KG1 (cell line): ENCODE data around the gene PDE4C.

Source experiments
- DNase-seq: peaks from one replicate; lab custom pipeline; 2025; lab: John Stamatoyannopoulos, UW

The PDE4C gene

GRCh38 chr19:18225702-18226468, at the start of gene PDE4C:
Gene PDE4C, minus strand, starts transcription at chr19:18226438. Its CDS starts 23 bp downstream, at chr19:18226415.
- DNase-seq, result no peak

GRCh38 chr19:18274781-18275356, 48.6 kb upstream of the PDE4C start:
- no peak for DNase-seq

GRCh38 chr19:18274219-18274780, 48.1 kb upstream of the PDE4C start, which contains the start of gene IQCN:
Gene IQCN, minus strand, starts transcription at chr19:18274452. Its CDS starts 4,974 bp downstream, at chr19:18269478.
- DNase-seq, result no peak

GRCh38 chr19:18273561-18274218, 47.5 kb upstream of the PDE4C start:
- DNase-seq, result no peak

DNA sequence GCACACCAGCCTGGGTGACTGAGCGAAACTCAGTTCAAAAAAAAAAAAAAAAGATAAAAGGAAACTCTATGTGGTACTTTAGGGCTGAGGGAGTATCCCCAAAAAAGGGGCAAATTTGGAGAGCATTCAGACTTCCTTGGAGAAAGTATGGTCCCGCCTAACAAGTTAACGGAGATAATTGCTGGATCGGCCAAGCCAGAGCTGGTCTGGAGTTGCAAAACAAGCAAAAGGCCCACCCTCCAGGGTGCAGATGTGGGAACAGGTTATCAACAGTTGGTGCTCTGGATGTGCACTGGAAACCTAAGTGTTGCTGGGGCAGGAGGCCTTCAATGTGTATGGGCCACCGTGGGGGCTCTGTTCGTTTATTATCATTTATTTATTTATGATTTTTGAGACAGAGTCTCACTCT, 45.2 kb upstream of the PDE4C start:
- no peak for DNase-seq

- no peak for DNase-seq
These were observed 44.1 kb upstream of the PDE4C start for GRCh38 chr19:18270326-18270725.

DNA sequence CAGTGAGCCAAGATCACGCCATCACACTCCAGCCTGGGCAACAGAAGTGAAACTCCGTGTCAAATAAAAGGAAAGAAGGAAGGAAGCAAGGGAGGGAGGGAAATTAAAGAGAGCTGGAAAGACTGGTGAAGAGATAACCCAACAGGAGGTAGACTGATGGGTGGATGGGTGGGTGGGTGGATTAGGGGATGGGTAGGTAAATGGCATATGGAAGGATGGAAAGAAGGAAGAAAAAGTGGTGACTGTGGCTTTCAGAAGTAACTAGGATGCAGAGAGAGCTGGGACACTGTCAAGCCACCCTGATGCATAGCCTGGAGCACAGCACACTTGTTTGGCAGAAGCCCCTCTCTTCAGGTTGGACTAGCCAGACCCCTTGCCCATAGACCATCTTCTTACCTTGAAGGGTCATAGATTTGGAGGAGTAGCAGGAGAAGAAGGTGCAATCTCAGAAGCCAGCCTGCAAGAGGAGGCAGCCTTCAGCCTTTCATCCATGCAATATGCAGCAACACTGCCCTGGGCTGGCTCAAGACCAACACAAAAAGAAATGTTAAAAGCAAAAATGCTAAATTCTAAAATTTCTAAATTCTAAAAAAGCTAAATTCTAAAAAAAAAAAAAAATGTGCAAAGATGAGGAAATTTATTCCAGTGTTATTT, 43.0 kb upstream of the PDE4C start:
- DNase-seq, result no peak

DNA sequence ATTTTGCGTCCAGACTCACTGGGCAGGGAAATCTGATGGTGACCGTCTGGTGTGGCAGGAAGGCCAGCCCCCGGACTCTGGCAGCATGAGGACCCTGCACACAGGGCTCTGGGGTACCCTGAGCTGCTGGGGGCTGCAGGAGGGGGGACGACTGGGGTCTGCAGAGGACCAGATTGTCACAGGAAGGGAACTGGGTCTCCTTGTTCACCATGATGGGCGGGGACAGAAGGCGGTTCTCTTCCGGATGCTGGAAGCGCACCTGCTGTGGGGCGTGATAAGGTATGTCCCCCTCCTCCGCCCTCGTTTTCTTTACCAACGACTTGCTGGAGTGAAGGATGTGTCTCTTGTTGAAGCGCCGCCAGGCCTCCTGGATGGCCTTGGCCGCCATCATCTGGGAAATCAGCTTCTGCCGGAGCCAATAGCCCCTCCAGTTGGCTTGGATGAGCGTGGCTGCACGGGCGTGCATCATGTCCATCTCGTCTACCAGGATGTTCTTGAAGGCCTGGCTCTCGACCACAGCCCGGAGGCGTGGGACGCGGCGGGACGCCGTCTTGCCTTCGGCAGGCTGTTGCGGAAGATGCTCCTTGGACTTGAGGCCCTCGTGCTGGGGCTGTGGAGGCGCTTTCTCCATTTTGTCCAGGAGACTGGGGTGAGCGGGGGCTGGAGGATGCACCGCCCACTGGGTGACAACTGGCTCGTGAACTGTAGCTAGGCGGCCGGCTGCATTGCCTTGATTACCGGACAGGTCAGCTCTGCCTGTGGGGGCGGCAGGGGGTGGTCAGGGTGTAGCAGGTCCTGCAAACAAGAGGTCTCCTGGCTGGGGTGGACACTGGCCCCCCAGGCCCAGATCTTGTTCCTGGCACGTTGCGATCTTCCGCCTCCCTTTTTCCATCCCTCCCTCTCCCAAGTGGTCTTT, 40.8 kb upstream of the PDE4C start:
- no peak for DNase-seq

GRCh38 chr19:18265582-18265981, 39.3 kb upstream of the PDE4C start:
- no peak for DNase-seq

GRCh38 chr19:18264971-18265540, 38.8 kb upstream of the PDE4C start:
- no peak for DNase-seq

DNA sequence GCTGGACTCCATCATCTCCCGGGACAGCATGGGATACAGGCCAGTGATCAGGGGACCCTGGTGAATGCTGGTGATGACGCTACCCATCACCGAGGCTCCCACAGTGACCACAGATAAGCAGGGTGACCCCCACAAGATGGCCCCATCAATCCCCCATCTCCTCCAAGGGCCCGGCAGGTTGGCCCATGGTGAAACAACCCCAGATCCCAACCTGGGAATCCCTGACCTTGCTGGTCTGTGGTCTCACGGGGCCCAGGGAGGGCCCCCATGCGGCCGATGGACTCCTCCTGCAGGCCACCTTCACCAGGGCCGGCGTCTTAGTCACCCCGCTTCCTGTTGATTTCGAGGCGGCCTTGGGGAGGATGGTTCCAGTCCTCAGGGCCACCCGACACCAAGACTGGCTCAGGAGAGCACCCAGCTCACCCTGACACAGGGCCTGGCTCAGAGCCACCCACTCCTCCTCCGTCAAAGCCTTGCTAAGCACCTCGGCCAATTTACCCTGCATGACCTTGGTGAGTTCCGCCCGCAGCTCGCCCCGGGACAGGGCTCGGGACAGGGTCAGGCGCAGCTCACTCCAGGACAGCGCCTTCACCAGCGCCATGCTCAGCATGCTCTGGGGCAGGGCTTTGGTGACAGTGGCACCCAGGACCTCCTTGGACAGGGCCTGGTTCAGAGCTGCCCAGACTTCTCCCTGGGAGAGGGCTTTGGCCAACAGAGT, 38.1 kb upstream of the PDE4C start:
- no peak for DNase-seq

GRCh38 chr19:18263324-18264136, 37.3 kb upstream of the PDE4C start:
- DNase-seq, result no peak

DNA sequence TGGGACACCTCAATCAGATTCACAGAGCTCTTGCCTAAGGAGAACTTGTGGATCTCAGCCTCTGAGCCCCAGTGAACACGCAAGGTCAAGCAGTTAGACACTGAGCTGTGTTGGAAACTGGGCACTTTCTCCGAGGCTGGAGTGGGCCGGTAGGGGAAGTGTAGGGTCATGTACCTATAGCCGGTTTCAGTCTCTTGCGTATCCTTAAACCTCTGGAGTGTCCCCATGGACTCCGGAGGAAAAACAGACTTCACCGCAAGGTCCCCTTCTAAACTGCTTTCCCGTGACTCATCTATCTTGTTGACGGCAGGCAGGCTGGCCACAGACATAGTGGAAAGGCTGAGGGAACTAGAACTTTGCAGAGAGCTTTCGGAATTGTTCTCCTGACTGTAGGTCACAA, 36.7 kb upstream of the PDE4C start:
- DNase-seq, result no peak

GRCh38 chr19:18262144-18262543, 35.9 kb upstream of the PDE4C start:
- no peak for DNase-seq

DNA sequence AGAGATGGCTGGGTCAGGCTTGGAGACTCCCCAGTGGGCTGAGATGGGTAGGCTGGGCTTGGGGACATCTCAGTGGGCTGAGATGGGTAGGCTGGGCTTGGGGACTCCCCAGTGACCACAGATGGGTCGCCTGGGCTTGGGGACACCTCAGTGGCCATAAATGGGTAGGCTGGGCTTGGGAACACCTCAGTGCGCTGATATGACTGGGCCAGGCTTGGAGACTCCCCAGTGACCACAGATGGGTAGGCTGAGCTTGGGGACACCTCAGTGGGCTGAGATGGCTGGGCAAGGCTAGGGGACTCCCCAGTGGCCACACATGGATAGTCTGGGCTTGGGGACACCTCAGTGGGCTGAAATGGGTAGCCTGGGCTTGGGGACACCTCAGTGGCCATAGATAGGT, 35.2 kb upstream of the PDE4C start:
- no peak for DNase-seq

DNA sequence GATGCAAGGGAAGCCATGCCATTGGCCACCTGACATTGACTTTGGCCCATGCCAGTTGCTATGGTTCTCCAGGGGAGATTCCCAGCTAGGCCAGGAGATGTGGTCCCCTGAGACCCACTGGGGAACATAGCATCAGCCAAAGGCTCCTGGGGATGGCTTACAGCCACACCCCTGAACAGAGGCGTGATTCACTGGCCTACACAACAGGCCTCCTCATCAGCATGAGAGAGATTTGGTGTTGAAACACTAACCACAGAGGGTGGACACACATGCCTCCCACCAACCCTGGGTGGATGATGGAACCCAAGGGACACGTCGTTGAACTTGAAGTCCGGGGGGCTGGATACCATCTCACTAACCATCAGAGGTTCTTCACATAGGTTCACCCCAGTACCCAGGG, 33.7 kb upstream of the PDE4C start:
- no peak for DNase-seq

DNA sequence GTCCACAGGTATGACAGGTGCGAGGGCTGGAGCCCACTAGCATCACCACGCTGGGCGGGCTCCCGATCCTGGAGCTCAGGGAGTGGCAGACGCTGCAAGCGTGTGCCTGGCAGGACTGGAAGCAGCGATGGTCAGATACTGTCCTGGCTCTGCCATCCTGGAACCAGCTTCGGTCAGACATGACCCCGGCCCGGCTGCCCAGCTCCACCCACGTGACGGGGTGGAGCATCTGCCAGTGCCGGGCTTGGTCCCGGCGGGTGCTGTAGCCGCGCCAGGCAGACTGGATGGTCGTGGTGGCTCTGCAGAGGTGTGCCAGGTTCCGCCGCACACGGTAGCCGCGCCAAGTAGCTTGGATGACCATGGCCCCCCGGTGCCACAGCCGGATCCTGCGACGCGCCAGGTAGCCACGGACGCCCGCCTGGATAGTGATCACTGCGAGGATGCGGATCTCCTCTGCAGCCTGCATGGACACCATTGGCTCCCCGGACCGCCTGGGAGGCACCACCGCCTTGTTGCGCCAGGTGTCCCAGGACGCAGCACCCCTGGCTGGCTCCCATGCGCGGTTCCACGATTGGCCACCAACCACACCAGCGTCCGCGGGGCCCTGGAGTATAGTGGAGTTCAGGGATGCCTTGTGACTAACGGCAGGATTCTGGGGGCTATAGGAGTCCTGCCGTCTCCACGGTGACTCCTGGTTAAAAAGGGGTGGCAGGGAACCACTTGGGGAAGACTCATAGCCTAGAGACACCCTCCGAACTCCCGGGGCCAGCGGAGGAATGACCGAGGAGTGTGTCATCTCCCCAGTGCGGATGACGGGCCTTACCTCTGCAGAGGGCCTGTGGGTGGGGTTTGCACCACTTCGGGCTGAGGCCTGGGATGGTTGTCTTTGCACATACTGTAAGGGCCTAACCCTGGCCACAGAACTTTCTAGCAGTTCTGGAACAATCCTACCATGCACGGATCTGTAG, 31.5 kb upstream of the PDE4C start:
- DNase-seq, result no peak
